H1 (cell line): ENCODE results near the gene DNM2. TPM values are rescaled to one million over a fixed set of nuclear protein-coding genes. Genes with fewer than 3 reads are reported as not detected.

Experiments used
- CTCF ChIA-PET: fragments of 300-600 bp; sonication (Branson Sonifier 250); formaldehyde crosslinking; loops from one replicate; lab custom pipeline; 2021; ENCODE audit not compliant: partially characterized antibody; lab: Charles Lee
- POLR2A ChIA-PET: fragments of 300-600 bp; sonication (Branson Sonifier 250); formaldehyde crosslinking; loops from one replicate; lab custom pipeline; 2021; ENCODE audit warnings: inconsistent platforms; ENCODE audit not compliant: partially characterized antibody; lab: Charles Lee
- DNase-seq, 2 experiments: peaks; one replicate each; pipeline versions ENCODE4 v3.0.0 to v3.0.0-alpha.2; 2010 to 2022; ENCODE audit warnings: low spot score in 2 of 2, low read depth in 1 of 2, mixed read lengths in 1 of 2
- FAIRE-seq: peaks from 2 replicates; lab custom pipeline; 2011; peaks lifted over from hg19 to GRCh38; lab: Jason Lieb, UNC
- H2AFZ ChIP-seq: 2 replicates; pipeline ENCODE4 v1.8.1; 2012; ENCODE audit warnings: low read length, inconsistent platforms
- H2AK5ac ChIP-seq: 2 replicates; pipeline ENCODE4 v1.6.1; 2013; ENCODE audit warnings: low read depth, low read length
- H2BK120ac ChIP-seq: replicated peaks from 2 replicates; pipeline ENCODE3; 2013; ENCODE audit warnings: low read depth, low read length, inconsistent platforms
- H2BK12ac ChIP-seq: 2 replicates; pipeline ENCODE4 v1.6.1; 2013; ENCODE audit warnings: low read depth, low read length
- H2BK15ac ChIP-seq: 2 replicates; pipeline ENCODE4 v1.6.1; 2013; ENCODE audit warnings: low read length
- H2BK20ac ChIP-seq: 2 replicates; pipeline ENCODE4 v1.6.1; 2013; ENCODE audit warnings: low read length
- H2BK5ac ChIP-seq: 2 replicates; pipeline ENCODE4 v1.6.1; 2013; ENCODE audit warnings: low read depth, low read length
- H3K14ac ChIP-seq: 2 replicates; pipeline ENCODE4 v1.6.1; 2013; ENCODE audit warnings: inconsistent platforms; ENCODE audit not compliant: insufficient read length
- H3K18ac ChIP-seq: 2 replicates; pipeline ENCODE4 v1.6.1; 2013; ENCODE audit warnings: low read length; ENCODE audit errors: extremely low read depth
- H3K23ac ChIP-seq: 2 replicates; pipeline ENCODE4 v1.6.1; 2013; ENCODE audit warnings: inconsistent platforms; ENCODE audit not compliant: insufficient read length
- H3K23me2 ChIP-seq: 2 replicates; pipeline ENCODE4 v1.6.1; 2013; ENCODE audit warnings: low read depth, low read length
- H3K27ac ChIP-seq: 2 replicates; pipeline ENCODE4 v1.6.1; 2011; ENCODE audit warnings: low read depth, low read length, inconsistent platforms
- H3K27me3 ChIP-seq, 4 experiments: replicated peaks in 1 of 4; 1 replicate in 1 of 4; 2 replicates in 3 of 4; pipeline versions ENCODE4 v1.6.1 to v1.8.1; 2011 to 2013; ENCODE audit warnings: low read length in 3 of 4, mild to moderate bottlenecking in 3 of 4, inconsistent platforms in 2 of 4, mixed read lengths in 2 of 4, moderate library complexity in 1 of 4; ENCODE audit not compliant: control insufficient read depth in 3 of 4, insufficient read depth in 3 of 4; ENCODE audit errors: extremely low read depth in 1 of 4
- H3K36me3 ChIP-seq, 4 experiments: 2 replicates each; pipeline versions ENCODE4 v1.6.1 to v1.8.1; 2011 to 2013; ENCODE audit warnings: mild to moderate bottlenecking in 4 of 4, low read length in 3 of 4, moderate library complexity in 2 of 4, control low read depth in 1 of 4, inconsistent platforms in 1 of 4; ENCODE audit not compliant: insufficient read depth in 4 of 4, control insufficient read depth in 2 of 4
- H3K4ac ChIP-seq: replicated peaks from 2 replicates; pipeline ENCODE3; 2013; ENCODE audit warnings: low read length, low read depth, mixed read lengths, inconsistent platforms; ENCODE audit not compliant: insufficient read length
- H3K4me1 ChIP-seq, 4 experiments: replicated peaks in 1 of 4; 1 replicate in 1 of 4; 2 replicates in 3 of 4; pipeline versions ENCODE4 v1.6.1 to v1.8.1; 2011 to 2013; ENCODE audit warnings: low read length in 3 of 4, inconsistent platforms in 2 of 4, mixed read lengths in 1 of 4; ENCODE audit not compliant: insufficient read depth in 4 of 4, control insufficient read depth in 3 of 4
- H3K4me2 ChIP-seq, 2 experiments: 2 replicates each; pipeline versions ENCODE4 v1.6.1 to v1.8.1; 2011 to 2013; ENCODE audit warnings: low read depth in 2 of 2, low read length in 2 of 2, control low read depth in 1 of 2, inconsistent platforms in 1 of 2, mild to moderate bottlenecking in 1 of 2; ENCODE audit not compliant: insufficient read depth in 1 of 2
- H3K4me3 ChIP-seq, 4 experiments: fragments of 200-600, 300-600 bp in 1 of 4; sonication (generic), shearing (Covaris generic), sonication (Bioruptor Twin) in 1 of 4; 2 replicates each; pipeline versions ENCODE4 v1.5.1 to v1.8.1; 2011 to 2016; ENCODE audit warnings: low read length in 4 of 4, low read depth in 3 of 4, control low read depth in 2 of 4, inconsistent platforms in 2 of 4, mild to moderate bottlenecking in 2 of 4, mixed read lengths in 1 of 4, moderate library complexity in 1 of 4; ENCODE audit not compliant: insufficient read depth in 2 of 4; ENCODE audit errors: extremely low read depth in 1 of 4
- H3K56ac ChIP-seq: replicated peaks from 2 replicates; pipeline ENCODE3; 2013; ENCODE audit warnings: low read depth, mild to moderate bottlenecking, mixed read lengths, low read length, inconsistent platforms; ENCODE audit not compliant: insufficient read length
- H3K79me1 ChIP-seq: 2 replicates; pipeline ENCODE4 v1.6.1; 2013; ENCODE audit warnings: low read depth, low read length, control low read depth
- H3K79me2 ChIP-seq, 2 experiments: 2 replicates each; pipeline versions ENCODE4 v1.6.1 to v1.8.1; 2012 to 2013; ENCODE audit warnings: low read length in 2 of 2, mild to moderate bottlenecking in 2 of 2, inconsistent platforms in 1 of 2; ENCODE audit not compliant: insufficient read depth in 2 of 2, control insufficient read depth in 1 of 2
- H3K9ac ChIP-seq, 4 experiments: replicated peaks in 1 of 4; 1 replicate in 1 of 4; 2 replicates in 3 of 4; pipeline versions ENCODE4 v1.6.1 to v1.8.1; 2011 to 2013; ENCODE audit warnings: low read depth in 3 of 4, low read length in 3 of 4, control low read depth in 2 of 4, mild to moderate bottlenecking in 2 of 4, moderate library complexity in 2 of 4, inconsistent platforms in 1 of 4; ENCODE audit errors: extremely low read depth in 1 of 4
- H3K9me3 ChIP-seq, 2 experiments: 2 replicates each; pipeline versions ENCODE4 v1.6.1 to v1.8.1; 2012 to 2013; ENCODE audit warnings: mild to moderate bottlenecking in 2 of 2, moderate library complexity in 2 of 2, control low read depth in 1 of 2, inconsistent platforms in 1 of 2, low read depth in 1 of 2, low read length in 1 of 2, mixed read lengths in 1 of 2; ENCODE audit not compliant: insufficient read depth in 2 of 2
- H4K20me1 ChIP-seq, 2 experiments: replicated peaks in 1 of 2; 2 replicates each; pipeline versions ENCODE3 to v1.8.1; 2011 to 2013; ENCODE audit warnings: inconsistent platforms in 2 of 2, low read length in 2 of 2, mild to moderate bottlenecking in 1 of 2; ENCODE audit not compliant: insufficient read depth in 2 of 2, control insufficient read depth in 1 of 2
- H4K5ac ChIP-seq: 2 replicates; pipeline ENCODE4 v1.6.1; 2013; ENCODE audit warnings: low read length, low read depth, mixed read lengths, inconsistent platforms; ENCODE audit not compliant: insufficient read length
- H4K8ac ChIP-seq: 2 replicates; pipeline ENCODE4 v1.8.0; 2013; ENCODE audit warnings: mild to moderate bottlenecking, moderate library complexity, low read length, inconsistent platforms; ENCODE audit not compliant: insufficient read depth; ENCODE audit errors: extremely low read depth
- H4K91ac ChIP-seq: replicated peaks from 2 replicates; pipeline ENCODE3; 2013; ENCODE audit warnings: low read length, mixed read lengths, inconsistent platforms; ENCODE audit not compliant: insufficient read length
- BCL11A ChIP-seq, 2 experiments: IDR thresholded peaks; one replicate each; pipeline ENCODE4 v1.6.1; 2011; ENCODE audit warnings: low read depth in 2 of 2, low read length in 2 of 2, mild to moderate bottlenecking in 2 of 2
- BRCA1 ChIP-seq: IDR thresholded peaks from 2 replicates; pipeline ENCODE4 v1.6.1; 2012; ENCODE audit warnings: low read depth, low read length, improper control_type of control experiment
- CBX8 ChIP-seq: fragments of 300-800, 300-1000 bp; sonication (generic); IDR thresholded peaks from 2 replicates; pipeline ENCODE4 v1.7.1; 2016; ENCODE audit warnings: low read depth, low read length, borderline replicate concordance
- CTBP2 ChIP-seq: IDR thresholded peaks from 2 replicates; pipeline ENCODE4 v1.7.0; 2011; ENCODE audit warnings: borderline replicate concordance, mild to moderate bottlenecking, moderate library complexity, mixed read lengths, low read length; ENCODE audit not compliant: insufficient read depth, insufficient read length
- KDM1A ChIP-seq: fragments of 200-600, 300-600 bp; sonication (generic); IDR thresholded peaks from 2 replicates; pipeline ENCODE4 v1.7.1; 2016; ENCODE audit warnings: mild to moderate bottlenecking, low read length, borderline replicate concordance
- RXRA ChIP-seq: IDR thresholded peaks from 2 replicates; pipeline ENCODE4 v1.6.1; 2011; ENCODE audit warnings: low read depth, mild to moderate bottlenecking, low read length, moderate library complexity; ENCODE audit not compliant: insufficient read depth
- SP2 ChIP-seq: IDR thresholded peaks from 2 replicates; pipeline ENCODE4 v1.6.1; 2012; ENCODE audit warnings: mild to moderate bottlenecking, low read length, inconsistent platforms
- WGBS, 2 experiments: shearing (Covaris generic) in 1 of 2; methylation state at CpG; one replicate each; pipeline versions ENCODE4 v1.1.6 to v1.1.7; 2013 to 2015; ENCODE audit warnings: low lambda C conversion rate in 2 of 2, mixed read lengths in 2 of 2, inconsistent platforms in 1 of 2, low coverage in 1 of 2, missing lambda C conversion rate in 1 of 2; ENCODE audit not compliant: insufficient replicate concordance in 2 of 2, insufficient coverage in 1 of 2, insufficient read length in 1 of 2; ENCODE audit errors: extremely low coverage in 1 of 2, missing lambda C conversion rate in 1 of 2; 5-methylcytosine and 5-hydroxymethylcytosine counted together
- polyA plus RNA-seq, 7 experiments: library from polyadenylated mRNA; depleted of rRNA in 3 of 7; stranded (reverse) in 5 of 7; unstranded in 2 of 7; fragments of >200 nt in 5 of 7; fragments of 200-250 nt in 2 of 7; gene quantifications; 1 replicate in 5 of 7; 2 replicates in 1 of 7; 4 replicates in 1 of 7; pipeline versions ENCODE4 v1.2.1 to v1.2.3, GENCODE V29; 2011 to 2013; ENCODE audit warnings: missing spikeins in 2 of 7, mixed read lengths in 2 of 7
- total RNA-seq: library from RNA; stranded (reverse); fragmentation: NEBNext Ultra II Directional; extraction: Animal tissue kit (Norgen Biotek cat#: 25700); gene quantifications from 2 replicates; pipeline ENCODE4 v1.2.1, GENCODE V29; 2021

Gene DNM2
- total and polyA plus RNA-seq, 2 of the 8 experiments (the other 6 are each of a cell fraction or from before 2014, with no cell fraction given): 61.9 to 120 TPM

GRCh38 chr19:10830931-10831779, 113.3 kb downstream of the DNM2 start:
- H3K14ac ChIP-seq: no peak overlapping the region
- POLR2A ChIA-PET: interaction anchor here (0.7 to 1.0 kb wide), 3 partner anchors 13 to 1835 kb away, joined by 3 read pairs; partner anchors contain the start of genes MAN2B1 and WDR83
- no peak overlapping the region for H3K4me3 ChIP-seq
- no peak overlapping the region for H3K4ac ChIP-seq
- H3K27ac ChIP-seq: no peak overlapping the region
- H3K9ac ChIP-seq: no peak overlapping the region
- H3K18ac ChIP-seq: no peak overlapping the region
- peak overlapping the region; percentile 21; the same call in 1 of the 2 replicates for H4K8ac ChIP-seq
- H2AK5ac ChIP-seq: no peak overlapping the region
- H2BK15ac ChIP-seq: no peak overlapping the region
- H3K4me2 ChIP-seq: no peak overlapping the region
- no peak overlapping the region for H2BK5ac ChIP-seq
- peaks cover 4% of the 10 kb centered on the region; the same call in 1 of the 2 replicates for H3K79me1 ChIP-seq
- H3K27me3 ChIP-seq: no peaks in the 10 kb centered on the region
- no peaks in the 10 kb centered on the region for H3K79me2 ChIP-seq
- H3K56ac ChIP-seq: no peak overlapping the region
- FAIRE-seq (no peak), DNase-seq (no peak)
- no peak overlapping the region for H2BK20ac ChIP-seq
- no peak overlapping the region for H2BK12ac ChIP-seq
- H4K91ac ChIP-seq: no peak overlapping the region
- no peak overlapping the region for H2BK120ac ChIP-seq
- peaks cover 0 to 31% (median 12%) of the 10 kb centered on the region in 4 experiments; a peak in 7 of 8 replicates for H3K36me3 ChIP-seq
- H4K20me1 ChIP-seq: peaks cover 0 to 10% of the 10 kb centered on the region in 2 experiments
- no peak overlapping the region for H2AFZ ChIP-seq
- H3K23me2 ChIP-seq: peaks cover 8% of the 10 kb centered on the region; the same call in 1 of the 2 replicates
- CTCF ChIA-PET: interaction anchor here (0.5 to 4.8 kb wide), 6 partner anchors 10 to 214 kb away, joined by 3 to 22 read pairs (median 5); no protein-coding TSS in a partner anchor
- H4K5ac ChIP-seq: no peak overlapping the region
- no peaks in the 10 kb centered on the region for H3K9me3 ChIP-seq
- peaks cover 0 to 7% (median 4%) of the 10 kb centered on the region in 4 experiments; a peak in 6 of 7 replicates for H3K4me1 ChIP-seq
- WGBS, 2 experiments: 92% methylated on average over 31 of the region's 33 CpGs; no CpG with 5 or more reads in 1 of the 2 experiments
- H3K23ac ChIP-seq: no peak overlapping the region
- TF ChIP-seq CTBP2: no peak
- no peak for TF ChIP-seq BCL11A (IDR thresholded peaks at IDR 0.05; ENCODE audit: low read depth in 2 of 2, low read length in 2 of 2)
- TF ChIP-seq CBX8: no peak
- no peak for TF ChIP-seq BRCA1
- TF ChIP-seq KDM1A: no peak
- no peak for TF ChIP-seq RXRA
- TF ChIP-seq SP2: no peak
